Chondrocyte (in vitro differentiated cells): ENCODE measurements around the gene RFC5. TPM values are rescaled to one million over a fixed set of nuclear protein-coding genes. Genes with fewer than 3 reads are reported as not detected.
A peak's percentile ranks its signal among the peaks of the same experiment; 100 is the strongest.

Source experiments
- DNase-seq: peaks from one replicate; pipeline ENCODE4 v3.0.0; 2021; ENCODE audit warnings: mixed read lengths, low spot score
- H3K27ac Mint-ChIP-seq: one replicate; pipeline ENCODE4 v1.8.0; 2021; ENCODE audit warnings: mild to moderate bottlenecking, moderate library complexity, mixed read lengths; ENCODE audit not compliant: unreplicated experiment
- H3K27me3 Mint-ChIP-seq: 2 replicates; pipeline ENCODE4 v1.8.0; 2021; ENCODE audit warnings: low read depth, mixed read lengths
- H3K36me3 Mint-ChIP-seq: 2 replicates; pipeline ENCODE4 v1.8.0; 2021; ENCODE audit warnings: low read depth, mixed read lengths
- H3K4me1 Mint-ChIP-seq: 2 replicates; pipeline ENCODE4 v1.8.0; 2021; ENCODE audit warnings: low read depth, mild to moderate bottlenecking, mixed read lengths
- H3K4me3 Mint-ChIP-seq: one replicate; pipeline ENCODE4 v1.8.0; 2021; ENCODE audit warnings: mild to moderate bottlenecking, moderate library complexity, mixed read lengths; ENCODE audit not compliant: unreplicated experiment
- H3K9me3 Mint-ChIP-seq: 2 replicates; pipeline ENCODE4 v1.8.0; 2021; ENCODE audit warnings: low read depth, mixed read lengths
- CTCF ChIP-seq: fragments of 200-600 bp; sonication (generic); IDR thresholded peaks from 2 replicates; pipeline ENCODE4 v1.5.0; 2021; ENCODE audit warnings: antibody characterized with exemption, mild to moderate bottlenecking, moderate library complexity
- total RNA-seq: library from RNA; stranded (reverse); gene quantifications from 3 replicates; pipeline ENCODE4 v1.2.1, GENCODE V29; 2021

The RFC5 gene
- total RNA-seq, 1 donor from 2014 or later, result 6.3 TPM

GRCh38 chr12:118060301-118061010, 44.0 kb downstream of the RFC5 start:
- H3K27me3 Mint-ChIP-seq, result no peaks in the 10 kb centered on the region
- peak overlapping the region; percentile 95 for H3K27ac Mint-ChIP-seq
- no peak for DNase-seq
- H3K36me3 Mint-ChIP-seq, result no peaks in the 10 kb centered on the region
- H3K4me1 Mint-ChIP-seq, result peaks cover 55% of the 10 kb centered on the region
- H3K9me3 Mint-ChIP-seq, result no peaks in the 10 kb centered on the region
- H3K4me3 Mint-ChIP-seq, result peak overlapping the region; percentile 86
- no peak for TF ChIP-seq CTCF

- DNase-seq, result no peak
- H3K27me3 Mint-ChIP-seq, result no peaks in the 10 kb centered on the region
- H3K4me1 Mint-ChIP-seq, result peaks cover 49% of the 10 kb centered on the region
- TF ChIP-seq CTCF, result no peak
- H3K9me3 Mint-ChIP-seq, result no peaks in the 10 kb centered on the region
- H3K36me3 Mint-ChIP-seq, result no peaks in the 10 kb centered on the region
- H3K4me3 Mint-ChIP-seq, result peak within 1 kb of the TSS; percentile 86
- peak within 1 kb of the TSS; percentile 95 for H3K27ac Mint-ChIP-seq
These were observed 44.7 kb downstream of the RFC5 start, which contains the start of gene WSB2 for GRCh38 chr12:118061011-118061872. Gene WSB2, minus strand, starts transcription at chr12:118061179. Its CDS starts 131 bp downstream, at chr12:118061048.

- peak overlapping the region; percentile 78 for H3K4me3 Mint-ChIP-seq
- no peaks in the 10 kb centered on the region for H3K36me3 Mint-ChIP-seq
- peaks cover 45% of the 10 kb centered on the region for H3K4me1 Mint-ChIP-seq
- no peaks in the 10 kb centered on the region for H3K9me3 Mint-ChIP-seq
- peak; percentile 46 for DNase-seq
- H3K27me3 Mint-ChIP-seq, result no peaks in the 10 kb centered on the region
- peak overlapping the region; percentile 91 for H3K27ac Mint-ChIP-seq
- TF ChIP-seq CTCF, result no peak
These were observed 45.7 kb downstream of the RFC5 start for GRCh38 chr12:118061873-118062843.

GRCh38 chr12:118063576-118064391, 47.3 kb downstream of the RFC5 start:
- Mint-ChIP-seq H3K4me3 (no peak overlapping the region), H3K36me3 (no peaks in the 10 kb centered on the region), H3K27ac (peak overlapping the region; percentile 92), H3K9me3 (no peaks in the 10 kb centered on the region), H3K4me1 (peaks cover 43% of the 10 kb centered on the region), H3K27me3 (no peaks in the 10 kb centered on the region)
- DNase-seq, result no peak
- TF ChIP-seq CTCF, result no peak
